Breast epithelium (tissue), 4 donors: Measurements from ENCODE around the gene DMBT1. TPM values are rescaled to one million over a fixed set of nuclear protein-coding genes. Genes with fewer than 3 reads are reported as not detected.
"Not testable (repeated sequence)": the region's sequence is repeated elsewhere in the genome, so short reads cannot be mapped to it uniquely, and the experiment has no call there.

Experiments
- DNase-seq, 2 donors: peaks; one replicate each; pipeline ENCODE4 v3.0.0-alpha.2; 2019; ENCODE audit warnings: low spot score in 2 of 2
- H3K27ac ChIP-seq, 2 donors: fragments of 200-600 bp; sonication (generic) in 1 of 2; one replicate each; pipeline ENCODE4 v1.5.1; 2016 to 2019; ENCODE audit warnings: mild to moderate bottlenecking in 1 of 2
- H3K27me3 ChIP-seq, 2 donors: fragments of 200-600 bp; sonication (generic) in 1 of 2; one replicate each; pipeline versions ENCODE4 v1.5.1 to v1.6.0; 2017 to 2019; ENCODE audit warnings: control low read depth in 1 of 2, mild to moderate bottlenecking in 1 of 2
- H3K36me3 ChIP-seq: fragments of 200-600 bp; one replicate; pipeline ENCODE4 v1.5.1; 2019
- H3K4me1 ChIP-seq, 2 donors: fragments of 200-600 bp; sonication (generic); one replicate each; pipeline ENCODE4 v1.5.1; 2016 to 2019; ENCODE audit warnings: control low read depth in 1 of 2
- H3K4me3 ChIP-seq, 3 donors: fragments of 200-600 bp; sonication (generic); 1 replicate in 2 of 3; 2 replicates in 1 of 3; pipeline ENCODE4 v1.5.1; 2016 to 2019; ENCODE audit warnings: mild to moderate bottlenecking in 3 of 3, moderate library complexity in 2 of 3
- H3K9me3 ChIP-seq, 2 donors: fragments of 200-600 bp; sonication (generic) in 1 of 2; one replicate each; pipeline ENCODE4 v1.5.1; 2016 to 2019; ENCODE audit warnings: control low read depth in 1 of 2
- POLR2A ChIP-seq: fragments of 450-650 bp; IDR thresholded peaks from one replicate; pipeline ENCODE4 v1.6.1; 2016; ENCODE audit warnings: antibody characterized with exemption, mild to moderate bottlenecking, moderate library complexity
- POLR2AphosphoS5 ChIP-seq, 3 donors: sonication (generic); formaldehyde crosslinking; IDR thresholded peaks; one replicate each; pipeline ENCODE4 v1.6.1; 2017; ENCODE audit warnings: antibody characterized with exemption in 3 of 3
- intact Hi-C: fragments of 100-400 bp; cut with DNase I; formaldehyde crosslinking; loops from one replicate; pipeline ENCODE4 v1.15.1; 2023; ENCODE audit warnings: low total_unique reads
- total RNA-seq, 3 donors: library from RNA; depleted of rRNA; stranded (reverse); fragments of >200 nt; gene quantifications; one replicate each; pipeline ENCODE4 v1.1.0, GENCODE V29; 2016
- TF ChIP-seq, protein P1 (sequence below), 3 donors: fragments of 450-650 bp; IDR thresholded peaks; one replicate each; pipeline ENCODE4 v1.5.1; 2016 to 2017; ENCODE audit warnings: antibody characterized with exemption in 3 of 3, mild to moderate bottlenecking in 3 of 3, moderate library complexity in 3 of 3

DMBT1 gene
- total RNA-seq, 3 donors from 2014 or later, result 0.15 to 2.3 TPM; not detected in 1

DNA sequence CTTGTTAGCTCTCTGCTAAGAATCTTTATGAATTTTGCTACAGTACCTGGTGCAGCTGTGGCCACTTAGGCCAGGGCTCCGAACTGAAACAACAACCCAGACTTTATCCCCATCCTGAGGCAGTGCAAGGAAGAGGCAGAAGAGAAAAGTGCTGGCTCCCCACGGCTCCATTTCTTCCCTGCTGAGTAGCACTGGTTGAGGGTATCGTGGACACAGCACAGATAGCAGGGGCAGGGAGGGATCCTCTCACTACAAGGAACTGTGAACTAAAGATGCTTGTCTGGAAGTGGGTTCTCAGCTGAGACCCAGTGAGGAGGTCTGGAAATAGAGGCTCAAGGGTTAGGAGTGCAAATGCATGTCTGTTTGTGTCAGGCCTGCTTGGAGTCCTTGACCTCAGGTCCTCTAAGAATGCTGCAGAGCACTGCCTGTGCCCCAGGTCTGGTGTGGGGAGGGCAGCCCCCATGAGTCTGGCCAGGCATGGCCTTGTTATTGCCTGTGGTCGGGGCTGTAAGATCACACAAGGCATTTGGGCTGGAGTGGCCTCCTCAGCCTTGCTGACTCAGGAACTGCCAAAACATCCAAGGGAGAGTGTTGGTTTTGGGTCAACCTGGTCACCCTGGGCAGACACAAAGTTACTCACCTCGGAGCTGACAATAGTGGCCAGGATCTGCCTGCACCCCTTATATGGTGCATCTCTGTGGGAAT is 58.1 kb downstream of the DMBT1 start:
- TF ChIP-seq POLR2A (no peak), POLR2AphosphoS5 (IDR thresholded peaks at IDR 0.05) (no peak)
- Histone ChIP-seq H3K4me1 (no peaks in the 10 kb centered on the region), H3K27ac (no peak overlapping the region), H3K4me3 (no peak overlapping the region), H3K9me3 (no peaks in the 10 kb centered on the region), H3K36me3 (no peaks in the 10 kb centered on the region), H3K27me3 (no peaks in the 10 kb centered on the region)
- DNase-seq, result peak in 1 of 2 donors; percentile 31
- intact Hi-C loops, result no loop called here

DNA sequence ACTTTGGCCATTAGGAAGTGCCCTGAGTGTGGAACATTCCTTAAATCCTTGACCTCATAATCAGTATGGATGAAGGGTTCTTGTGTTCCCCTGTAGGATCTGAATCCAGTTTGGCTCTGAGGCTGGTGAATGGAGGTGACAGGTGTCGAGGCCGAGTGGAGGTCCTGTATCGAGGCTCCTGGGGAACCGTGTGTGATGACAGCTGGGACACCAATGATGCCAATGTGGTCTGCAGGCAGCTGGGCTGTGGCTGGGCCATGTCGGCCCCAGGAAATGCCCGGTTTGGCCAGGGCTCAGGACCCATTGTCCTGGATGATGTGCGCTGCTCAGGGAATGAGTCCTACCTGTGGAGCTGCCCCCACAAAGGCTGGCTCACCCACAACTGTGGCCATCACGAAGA is 60.4 kb downstream of the DMBT1 start:
- H3K4me1 ChIP-seq, H3K9me3 ChIP-seq, DNase-seq, H3K27ac ChIP-seq, H3K4me3 ChIP-seq, intact Hi-C loops, H3K27me3 ChIP-seq, H3K36me3 ChIP-seq: not testable (repeated sequence)

DNA sequence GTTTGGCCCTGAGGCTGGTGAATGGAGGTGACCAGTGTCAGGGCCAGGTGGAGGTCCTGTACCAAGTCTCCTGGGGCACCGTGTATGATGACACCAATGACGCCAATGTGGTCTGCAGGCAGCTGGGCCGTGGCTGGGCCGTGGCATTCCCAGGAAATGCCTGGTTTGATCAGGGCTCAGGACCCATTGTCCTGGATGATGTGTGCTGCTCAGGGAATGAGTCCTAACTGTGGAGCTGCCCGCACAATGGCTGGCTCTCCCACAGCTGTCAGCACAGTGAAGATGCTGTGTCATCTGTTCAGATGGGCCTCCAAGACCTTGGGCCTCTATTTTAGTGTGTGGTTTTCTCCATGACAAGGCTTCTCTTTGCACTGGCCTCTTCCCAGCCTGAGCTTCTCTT is 64.0 kb downstream of the DMBT1 start:
- intact Hi-C loops, result no loop called here
- peak in 1 of 2 donors; percentile 10 for DNase-seq
- H3K27me3 ChIP-seq, result no peaks in the 10 kb centered on the region
- H3K9me3 ChIP-seq, result no peaks in the 10 kb centered on the region
- no peak overlapping the region for H3K4me3 ChIP-seq
- H3K36me3 ChIP-seq, result no peaks in the 10 kb centered on the region
- TF ChIP-seq POLR2AphosphoS5 (IDR thresholded peaks at IDR 0.05), result no peak
- TF ChIP-seq POLR2A, result no peak
- TF ChIP-seq, protein P1, sequence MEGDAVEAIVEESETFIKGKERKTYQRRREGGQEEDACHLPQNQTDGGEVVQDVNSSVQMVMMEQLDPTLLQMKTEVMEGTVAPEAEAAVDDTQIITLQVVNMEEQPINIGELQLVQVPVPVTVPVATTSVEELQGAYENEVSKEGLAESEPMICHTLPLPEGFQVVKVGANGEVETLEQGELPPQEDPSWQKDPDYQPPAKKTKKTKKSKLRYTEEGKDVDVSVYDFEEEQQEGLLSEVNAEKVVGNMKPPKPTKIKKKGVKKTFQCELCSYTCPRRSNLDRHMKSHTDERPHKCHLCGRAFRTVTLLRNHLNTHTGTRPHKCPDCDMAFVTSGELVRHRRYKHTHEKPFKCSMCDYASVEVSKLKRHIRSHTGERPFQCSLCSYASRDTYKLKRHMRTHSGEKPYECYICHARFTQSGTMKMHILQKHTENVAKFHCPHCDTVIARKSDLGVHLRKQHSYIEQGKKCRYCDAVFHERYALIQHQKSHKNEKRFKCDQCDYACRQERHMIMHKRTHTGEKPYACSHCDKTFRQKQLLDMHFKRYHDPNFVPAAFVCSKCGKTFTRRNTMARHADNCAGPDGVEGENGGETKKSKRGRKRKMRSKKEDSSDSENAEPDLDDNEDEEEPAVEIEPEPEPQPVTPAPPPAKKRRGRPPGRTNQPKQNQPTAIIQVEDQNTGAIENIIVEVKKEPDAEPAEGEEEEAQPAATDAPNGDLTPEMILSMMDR (IDR thresholded peaks at IDR 0.05), result no peak
- H3K27ac ChIP-seq, result no peak overlapping the region
- no peaks in the 10 kb centered on the region for H3K4me1 ChIP-seq

DNA sequence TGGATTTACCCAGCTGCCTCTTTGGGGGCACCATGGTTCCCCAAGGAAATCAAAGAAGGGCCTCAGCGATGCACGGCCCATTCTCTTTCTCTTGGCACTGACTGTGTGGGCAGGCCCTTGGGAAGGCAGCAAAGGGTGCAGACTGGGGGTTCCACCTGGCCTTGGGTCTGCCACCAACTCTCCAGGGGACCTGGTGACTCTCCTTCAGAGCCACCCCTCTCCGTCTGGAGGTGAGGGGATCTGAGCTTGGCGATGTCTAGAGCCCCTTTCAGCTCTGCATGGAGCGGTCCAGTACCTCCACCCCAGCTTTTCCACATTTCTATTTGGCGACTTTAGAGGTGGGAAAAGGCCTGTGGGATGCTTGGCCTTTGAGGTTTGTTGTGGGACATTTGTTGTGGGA is 70.0 kb downstream of the DMBT1 start:
- no peak overlapping the region for H3K27ac ChIP-seq
- H3K27me3 ChIP-seq, result no peaks in the 10 kb centered on the region
- no peaks in the 10 kb centered on the region for H3K9me3 ChIP-seq
- no peaks in the 10 kb centered on the region for H3K4me1 ChIP-seq
- TF ChIP-seq, protein P1 (IDR thresholded peaks at IDR 0.05), result no peak
- intact Hi-C loops, result no loop called here
- DNase-seq, result no peak
- no peak overlapping the region for H3K4me3 ChIP-seq
- H3K36me3 ChIP-seq, result no peaks in the 10 kb centered on the region

DNA sequence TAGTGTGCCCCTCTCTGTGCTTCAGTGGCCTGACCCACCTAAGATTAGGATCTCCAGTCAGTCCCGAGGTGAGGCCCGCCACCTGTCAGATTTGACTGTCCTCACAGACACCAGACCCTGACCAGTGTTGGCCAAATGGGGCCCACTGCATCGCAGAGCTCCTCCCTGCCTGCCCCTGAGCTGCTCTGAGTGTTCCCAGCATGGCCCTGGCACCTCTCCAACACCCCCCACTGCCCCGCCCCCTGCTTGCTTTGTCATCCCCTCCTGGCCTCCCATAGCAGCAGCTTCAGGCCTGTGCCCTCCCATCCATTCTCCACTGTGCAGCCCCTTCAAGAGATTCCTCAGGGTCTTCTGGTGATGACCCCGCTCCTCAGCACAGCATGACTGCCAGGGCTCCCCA is 71.5 kb downstream of the DMBT1 start:
- Histone ChIP-seq H3K27ac (no peak overlapping the region), H3K9me3 (no peaks in the 10 kb centered on the region), H3K36me3 (no peaks in the 10 kb centered on the region), H3K4me1 (no peaks in the 10 kb centered on the region), H3K4me3 (no peak overlapping the region), H3K27me3 (no peaks in the 10 kb centered on the region)
- TF ChIP-seq POLR2A (no peak), POLR2AphosphoS5 (IDR thresholded peaks at IDR 0.05) (no peak)
- TF ChIP-seq, protein P1 (IDR thresholded peaks at IDR 0.05), result no peak
- DNase-seq, result peak in 1 of 2 donors; percentile 33
- intact Hi-C loops, result no loop called here

DNA sequence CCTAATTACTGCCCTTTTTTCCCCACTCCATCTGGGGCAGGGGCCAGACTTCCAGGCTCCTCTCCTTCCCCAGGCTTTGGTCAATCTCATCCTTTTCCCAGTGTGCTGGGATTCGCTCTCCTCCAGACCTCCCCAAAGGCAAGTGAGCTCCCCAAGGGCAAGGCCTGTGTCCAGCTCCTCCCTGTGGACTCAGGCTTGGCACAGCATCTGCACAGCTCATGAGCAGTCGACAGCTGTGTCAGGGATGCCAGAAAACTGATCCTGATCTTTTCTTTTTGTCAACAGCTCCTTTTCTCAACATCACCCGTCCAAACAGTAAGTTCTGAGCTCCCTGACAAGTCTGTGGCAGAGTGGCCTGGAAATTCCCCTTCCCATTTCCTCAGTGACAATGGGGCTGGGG is 72.0 kb downstream of the DMBT1 start:
- no peak overlapping the region for H3K4me3 ChIP-seq
- H3K27ac ChIP-seq, result no peak overlapping the region
- no peak for TF ChIP-seq POLR2A
- TF ChIP-seq, protein P1 (IDR thresholded peaks at IDR 0.05), result no peak
- no peak for TF ChIP-seq POLR2AphosphoS5 (IDR thresholded peaks at IDR 0.05)
- no peaks in the 10 kb centered on the region for H3K36me3 ChIP-seq
- intact Hi-C loops, result no loop called here
- H3K9me3 ChIP-seq, result no peaks in the 10 kb centered on the region
- no peaks in the 10 kb centered on the region for H3K27me3 ChIP-seq
- no peaks in the 10 kb centered on the region for H3K4me1 ChIP-seq
- DNase-seq, result peak in 1 of 2 donors; percentile 12
